Mucosa of rectum (tissue), 2 donors: ENCODE measurements around the gene TWIST2.

Experiments
- H3K27ac ChIP-seq, 2 donors: one replicate each; pipeline ENCODE4 v1.7.0; 2013; ENCODE audit warnings: inconsistent platforms in 2 of 2, low read depth in 2 of 2, low read length in 2 of 2
- H3K27me3 ChIP-seq, 2 donors: one replicate each; pipeline ENCODE4 v1.7.0; 2013; ENCODE audit warnings: low read length in 2 of 2; ENCODE audit not compliant: control insufficient read depth in 2 of 2, insufficient read depth in 2 of 2
- H3K36me3 ChIP-seq, 2 donors: one replicate each; pipeline ENCODE4 v1.7.0; 2013; ENCODE audit warnings: low read length in 2 of 2; ENCODE audit not compliant: control insufficient read depth in 2 of 2, insufficient read depth in 2 of 2
- H3K4me1 ChIP-seq, 2 donors: one replicate each; pipeline ENCODE4 v1.7.0; 2013; ENCODE audit warnings: low read length in 2 of 2, mild to moderate bottlenecking in 1 of 2; ENCODE audit not compliant: control insufficient read depth in 2 of 2, insufficient read depth in 2 of 2
- H3K4me3 ChIP-seq, 2 donors: one replicate each; pipeline ENCODE4 v1.7.0; 2013; ENCODE audit warnings: low read length in 2 of 2
- H3K9ac ChIP-seq, 2 donors: one replicate each; pipeline ENCODE4 v1.7.0; 2013; ENCODE audit warnings: low read length in 2 of 2, low read depth in 1 of 2, mild to moderate bottlenecking in 1 of 2
- H3K9me3 ChIP-seq, 2 donors: one replicate each; pipeline ENCODE4 v1.7.0; 2013; ENCODE audit warnings: low read length in 2 of 2; ENCODE audit not compliant: control insufficient read depth in 2 of 2
- donor health status: healthy.
- donor health status: Normal muscosa, but diverticular disease.

The TWIST2 gene

GRCh38 chr2:238916875-238917590, 69.1 kb downstream of the TWIST2 start:
- Histone ChIP-seq H3K4me1 (no peaks in the 10 kb centered on the region), H3K27me3 (peaks cover 0 to 2% of the 10 kb centered on the region in 2 donors), H3K9ac (no peak overlapping the region), H3K9me3 (no peaks in the 10 kb centered on the region), H3K27ac (no peak overlapping the region), H3K36me3 (no peaks in the 10 kb centered on the region), H3K4me3 (no peak overlapping the region)

- Histone ChIP-seq H3K36me3 (no peaks in the 10 kb centered on the region), H3K27ac (no peak overlapping the region), H3K27me3 (peaks cover 0 to 2% of the 10 kb centered on the region in 2 donors), H3K4me1 (no peaks in the 10 kb centered on the region), H3K4me3 (no peak overlapping the region), H3K9me3 (no peaks in the 10 kb centered on the region), H3K9ac (no peak overlapping the region)
These were observed 71.4 kb downstream of the TWIST2 start for GRCh38 chr2:238919307-238919706.

- Histone ChIP-seq H3K27ac (no peak overlapping the region), H3K36me3 (no peaks in the 10 kb centered on the region), H3K9me3 (no peaks in the 10 kb centered on the region), H3K4me3 (no peak overlapping the region), H3K4me1 (no peaks in the 10 kb centered on the region), H3K27me3 (peaks cover 0 to 2% of the 10 kb centered on the region in 2 donors), H3K9ac (no peak overlapping the region)
These were observed 72.2 kb downstream of the TWIST2 start for GRCh38 chr2:238920053-238920452.

GRCh38 chr2:238920601-238921001, 72.7 kb downstream of the TWIST2 start:
- H3K9me3 ChIP-seq, result no peaks in the 10 kb centered on the region
- H3K4me1 ChIP-seq, result no peaks in the 10 kb centered on the region
- no peak overlapping the region for H3K4me3 ChIP-seq
- H3K27ac ChIP-seq, result no peak overlapping the region
- H3K36me3 ChIP-seq, result no peaks in the 10 kb centered on the region
- no peak overlapping the region for H3K9ac ChIP-seq
- peaks cover 0 to 4% of the 10 kb centered on the region in 2 donors for H3K27me3 ChIP-seq

GRCh38 chr2:238921259-238921658, 73.4 kb downstream of the TWIST2 start:
- Histone ChIP-seq H3K27ac (no peak overlapping the region), H3K36me3 (no peaks in the 10 kb centered on the region), H3K9me3 (no peaks in the 10 kb centered on the region), H3K4me3 (no peak overlapping the region), H3K27me3 (peaks cover 0 to 4% of the 10 kb centered on the region in 2 donors), H3K4me1 (no peaks in the 10 kb centered on the region), H3K9ac (no peak overlapping the region)

- Histone ChIP-seq H3K4me3 (no peak overlapping the region), H3K36me3 (no peaks in the 10 kb centered on the region), H3K9ac (no peak overlapping the region), H3K27ac (no peak overlapping the region), H3K27me3 (peaks cover 0 to 4% of the 10 kb centered on the region in 2 donors), H3K4me1 (no peaks in the 10 kb centered on the region), H3K9me3 (no peaks in the 10 kb centered on the region)
These were observed 73.9 kb downstream of the TWIST2 start for GRCh38 chr2:238921681-238922319.

GRCh38 chr2:238922435-238922834, 74.5 kb downstream of the TWIST2 start:
- no peaks in the 10 kb centered on the region for H3K4me1 ChIP-seq
- peaks cover 0 to 4% of the 10 kb centered on the region in 2 donors for H3K27me3 ChIP-seq
- no peaks in the 10 kb centered on the region for H3K36me3 ChIP-seq
- H3K9ac ChIP-seq, result no peak overlapping the region
- no peak overlapping the region for H3K27ac ChIP-seq
- H3K4me3 ChIP-seq, result no peak overlapping the region
- H3K9me3 ChIP-seq, result no peaks in the 10 kb centered on the region

- Histone ChIP-seq H3K27me3 (peaks cover 0 to 4% of the 10 kb centered on the region in 2 donors), H3K4me3 (no peak overlapping the region)
These were observed 76.1 kb downstream of the TWIST2 start for GRCh38 chr2:238924032-238924431.

GRCh38 chr2:238924796-238925195, 76.9 kb downstream of the TWIST2 start:
- H3K9ac ChIP-seq, result no peak overlapping the region
- H3K9me3 ChIP-seq, result no peaks in the 10 kb centered on the region
- H3K4me3 ChIP-seq, result no peak overlapping the region
- H3K4me1 ChIP-seq, result peaks cover 0 to 1% of the 10 kb centered on the region in 2 donors
- H3K36me3 ChIP-seq, result no peaks in the 10 kb centered on the region
- H3K27me3 ChIP-seq, result peaks cover 0 to 4% of the 10 kb centered on the region in 2 donors
- H3K27ac ChIP-seq, result no peak overlapping the region

More at GRCh38 chr2:238924032-238924431, 76.1 kb downstream of the TWIST2 start:
- Histone ChIP-seq H3K27ac (no peak overlapping the region), H3K9ac (no peak overlapping the region), H3K4me1 (no peaks in the 10 kb centered on the region), H3K9me3 (no peaks in the 10 kb centered on the region), H3K36me3 (no peaks in the 10 kb centered on the region)

- no peaks in the 10 kb centered on the region for H3K36me3 ChIP-seq
- peaks cover 0 to 4% of the 10 kb centered on the region in 2 donors for H3K27me3 ChIP-seq
- H3K9ac ChIP-seq, result no peak overlapping the region
- H3K4me3 ChIP-seq, result no peak overlapping the region
- H3K4me1 ChIP-seq, result peaks cover 0 to 2% of the 10 kb centered on the region in 2 donors
- H3K27ac ChIP-seq, result no peak overlapping the region
- H3K9me3 ChIP-seq, result no peaks in the 10 kb centered on the region
These were observed 77.4 kb downstream of the TWIST2 start for GRCh38 chr2:238925281-238925680.
